GM19240 (cell line): ENCODE data around the gene ERC2.
A peak's percentile ranks its signal among the peaks of the same experiment; 100 is the strongest.

Experiments
- DNase-seq: peaks from one replicate; pipeline ENCODE4 v3.0.0; 2011; ENCODE audit warnings: low spot score; ENCODE audit not compliant: insufficient read length

Gene ERC2

DNA sequence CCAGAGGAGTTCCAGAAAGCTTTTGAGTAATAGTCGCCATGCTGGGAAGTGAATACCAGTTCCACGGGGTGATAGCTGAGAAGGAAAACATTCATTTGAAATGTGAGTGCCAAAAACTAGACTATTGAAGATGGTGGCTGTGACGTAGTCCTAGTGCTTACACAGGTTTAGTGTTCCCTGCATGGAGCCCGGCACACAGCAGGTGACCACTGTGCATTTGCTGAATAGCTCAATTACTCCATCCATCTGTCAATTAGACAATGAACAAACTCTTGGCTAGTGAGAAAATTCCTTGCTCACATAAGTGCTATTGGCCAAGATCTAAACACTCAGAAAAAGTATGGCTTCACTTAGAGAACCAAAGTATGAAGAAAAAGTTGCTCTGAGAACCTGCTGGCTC is 533.0 kb downstream of the ERC2 start:
- DNase-seq: no peak

- no peak for DNase-seq
Measured at GRCh38 chr3:55934771-55935170, 533.5 kb downstream of the ERC2 start.

DNA sequence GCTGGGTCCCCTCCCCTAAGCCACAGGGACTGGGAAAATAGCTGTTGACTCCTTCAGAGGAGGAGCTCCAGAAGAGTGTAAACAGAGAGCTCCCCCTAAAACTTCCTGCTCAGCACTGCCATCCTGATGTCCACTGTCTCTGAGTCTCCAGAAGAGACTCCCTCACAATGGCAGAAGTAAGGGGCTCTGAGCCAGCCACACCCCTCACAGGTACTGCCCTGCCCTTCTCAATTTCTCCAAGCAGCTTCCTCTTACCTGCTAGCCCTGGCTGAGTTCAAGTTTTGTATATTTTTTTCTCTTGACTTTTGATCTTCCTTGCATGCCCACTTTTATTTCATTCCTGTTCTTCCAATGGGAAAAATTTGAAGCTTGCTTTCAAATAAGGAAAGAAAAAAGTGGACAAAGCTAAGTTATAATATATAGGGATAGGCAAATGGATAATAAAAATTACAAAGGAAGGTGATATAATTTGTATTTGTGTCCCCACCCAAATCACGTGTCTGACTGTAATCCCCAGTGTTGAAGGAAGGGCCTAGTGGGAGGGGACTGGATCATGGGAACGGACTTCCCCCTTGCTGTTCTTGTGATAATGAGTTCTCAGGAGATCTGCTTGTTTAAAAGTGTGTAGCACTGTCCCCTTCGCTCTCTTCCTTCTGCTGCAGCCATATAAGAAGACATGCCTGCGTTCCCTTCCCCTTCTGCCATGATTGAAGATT is 539.0 kb downstream of the ERC2 start:
- DNase-seq: no peak

DNA sequence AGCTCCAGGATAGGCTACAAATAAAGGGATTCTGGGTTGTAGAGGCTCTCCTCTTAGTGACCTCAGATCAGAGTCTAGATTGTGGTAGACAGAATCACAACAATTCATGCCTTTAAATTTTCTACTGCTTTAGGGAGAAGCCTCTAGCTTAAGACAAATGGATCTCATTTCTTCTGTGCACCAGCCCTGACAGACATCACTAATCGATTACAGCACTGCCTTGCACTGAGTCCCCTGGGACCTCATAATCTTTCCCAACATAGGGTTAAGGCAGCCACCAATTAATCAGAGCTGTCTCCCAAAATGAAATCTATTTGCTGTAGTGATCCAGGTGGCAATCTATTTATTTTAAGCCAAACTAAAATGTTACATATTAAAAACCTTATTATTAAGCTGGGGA is 544.6 kb downstream of the ERC2 start:
- DNase-seq: no peak

DNA sequence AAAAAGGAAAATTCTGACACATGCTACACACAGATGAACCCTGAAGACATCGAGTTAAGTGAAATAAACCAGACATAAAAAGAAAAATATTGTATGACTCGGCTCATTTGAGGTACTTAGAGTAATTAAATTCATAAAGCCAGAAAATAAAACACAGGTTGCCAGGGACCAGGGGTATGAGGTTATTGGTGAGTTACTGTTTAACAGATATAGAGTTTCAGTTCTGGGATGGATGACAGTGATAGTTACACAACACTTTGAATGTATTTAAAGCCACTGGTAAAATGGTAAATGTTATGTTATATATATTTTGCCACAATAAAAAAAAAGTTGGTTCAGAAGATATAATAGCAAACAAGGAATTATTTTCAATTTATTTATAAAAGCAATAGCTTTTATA is 545.1 kb downstream of the ERC2 start:
- no peak for DNase-seq

DNA sequence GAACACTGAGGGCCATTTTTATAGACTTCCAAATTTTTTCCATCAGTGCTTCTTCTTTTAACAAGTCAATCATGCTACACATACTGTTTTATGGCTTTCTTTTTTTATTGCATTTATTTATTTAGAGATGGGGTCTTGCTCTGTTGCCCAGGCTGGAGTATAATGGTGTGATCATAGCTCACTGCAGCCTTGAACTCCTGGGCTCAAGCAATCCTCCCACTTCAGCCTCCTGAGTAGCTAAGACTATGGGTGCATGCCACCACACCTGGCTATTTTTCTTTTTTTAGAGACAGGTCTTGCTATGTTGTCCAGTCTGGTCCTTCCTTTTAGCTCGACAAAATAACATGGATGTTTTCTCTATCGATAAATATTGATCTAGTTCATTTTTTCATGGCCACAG is 555.4 kb downstream of the ERC2 start:
- DNase-seq: no peak

GRCh38 chr3:55911266-55911665 is 557.0 kb downstream of the ERC2 start:
- DNase-seq: no peak

DNA sequence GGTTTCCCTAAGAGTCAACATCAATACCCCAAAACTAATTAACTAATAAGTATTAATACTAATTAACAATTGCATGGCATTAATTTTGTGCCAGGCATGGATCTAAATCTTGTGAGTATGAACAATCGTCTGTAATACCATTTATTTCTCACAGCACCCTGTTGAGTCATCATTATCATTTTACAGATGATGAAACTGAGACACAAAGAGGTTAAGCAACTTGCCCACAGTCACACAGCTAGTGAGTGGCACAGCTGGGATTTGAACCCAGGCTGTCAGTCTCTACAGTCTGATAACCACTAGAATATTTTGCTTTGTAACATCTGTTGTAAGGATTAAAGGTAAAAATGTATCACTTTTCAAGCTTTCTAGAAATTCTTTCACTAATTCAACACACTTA is 557.7 kb downstream of the ERC2 start:
- DNase-seq: no peak

GRCh38 chr3:55909373-55909772 is 558.9 kb downstream of the ERC2 start:
- no peak for DNase-seq

DNA sequence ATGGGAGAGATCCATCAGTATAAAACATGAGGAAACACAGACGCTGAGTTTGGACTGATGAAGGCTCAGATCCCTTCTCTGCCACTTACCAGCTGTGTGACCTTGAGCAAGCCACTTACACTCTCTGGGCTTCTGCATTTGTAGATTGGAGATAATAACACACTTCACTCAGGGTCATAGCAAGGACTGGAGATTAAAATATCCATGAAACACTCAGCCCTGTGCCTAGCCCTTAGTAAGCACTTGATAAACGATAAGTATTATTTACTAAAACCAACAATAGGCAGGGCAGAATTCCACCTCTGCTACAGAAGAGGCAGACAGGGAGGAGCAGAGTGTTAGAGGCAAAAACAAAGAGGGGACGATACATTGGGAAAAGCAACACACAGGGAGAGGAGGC is 560.7 kb downstream of the ERC2 start:
- no peak for DNase-seq

- DNase-seq: no peak
Measured at GRCh38 chr3:55906896-55907295, 561.4 kb downstream of the ERC2 start.

- DNase-seq: no peak
Measured at GRCh38 chr3:55904716-55905115, 563.6 kb downstream of the ERC2 start.

DNA sequence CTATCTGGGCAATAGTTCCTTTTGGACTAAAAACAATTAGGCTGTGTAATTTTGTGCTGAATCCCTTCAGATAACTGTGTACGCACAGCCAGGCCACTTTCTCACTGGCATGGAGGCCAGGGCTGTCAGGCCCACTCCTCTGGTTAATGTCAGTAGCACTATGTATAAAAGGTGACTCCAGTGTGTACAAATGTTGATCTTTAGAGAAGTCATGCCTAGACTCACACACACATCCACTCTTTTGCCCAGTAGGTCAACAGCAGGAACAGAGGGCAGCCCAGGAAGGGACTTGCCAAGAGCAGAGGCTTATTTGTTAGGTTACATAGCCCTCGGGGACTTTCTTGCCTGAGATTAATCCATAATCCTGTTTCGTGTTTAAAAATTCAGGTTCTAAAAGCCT is 564.6 kb downstream of the ERC2 start:
- no peak for DNase-seq

DNA sequence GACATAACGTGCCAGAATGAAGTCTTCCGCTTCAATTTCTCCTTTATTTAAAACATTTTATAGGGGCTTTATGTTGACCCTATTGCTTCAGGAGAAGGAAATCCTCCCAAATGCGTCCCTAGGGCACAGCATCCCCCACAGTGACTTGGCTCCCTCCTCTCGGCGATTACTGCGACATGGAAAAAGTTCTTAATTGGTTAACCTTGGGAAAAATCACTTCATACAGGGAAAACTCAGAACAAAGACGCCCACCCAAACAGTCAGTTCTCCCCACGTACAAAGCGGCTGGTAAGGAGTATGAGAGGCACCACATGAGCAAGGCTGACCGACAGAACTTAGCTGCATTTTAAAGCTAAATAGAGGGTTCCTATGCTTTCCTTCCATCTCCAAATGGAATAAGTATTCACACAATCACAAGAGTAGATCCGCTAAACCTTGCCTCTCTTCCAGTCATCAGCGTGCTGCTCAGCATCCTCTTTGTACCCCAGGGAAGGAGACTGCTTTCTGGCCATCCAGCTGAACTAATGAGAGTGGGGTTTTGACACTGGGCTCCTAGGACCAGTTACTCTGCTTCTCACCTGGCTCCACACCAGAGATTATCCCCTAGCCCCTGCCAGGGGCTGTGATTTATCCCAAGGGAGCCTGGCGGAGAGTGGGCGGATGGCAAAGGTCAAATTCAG is 565.9 kb downstream of the ERC2 start:
- DNase-seq: no peak

- DNase-seq: peak; percentile 2
Measured at GRCh38 chr3:55899887-55900286, 568.4 kb downstream of the ERC2 start.

DNA sequence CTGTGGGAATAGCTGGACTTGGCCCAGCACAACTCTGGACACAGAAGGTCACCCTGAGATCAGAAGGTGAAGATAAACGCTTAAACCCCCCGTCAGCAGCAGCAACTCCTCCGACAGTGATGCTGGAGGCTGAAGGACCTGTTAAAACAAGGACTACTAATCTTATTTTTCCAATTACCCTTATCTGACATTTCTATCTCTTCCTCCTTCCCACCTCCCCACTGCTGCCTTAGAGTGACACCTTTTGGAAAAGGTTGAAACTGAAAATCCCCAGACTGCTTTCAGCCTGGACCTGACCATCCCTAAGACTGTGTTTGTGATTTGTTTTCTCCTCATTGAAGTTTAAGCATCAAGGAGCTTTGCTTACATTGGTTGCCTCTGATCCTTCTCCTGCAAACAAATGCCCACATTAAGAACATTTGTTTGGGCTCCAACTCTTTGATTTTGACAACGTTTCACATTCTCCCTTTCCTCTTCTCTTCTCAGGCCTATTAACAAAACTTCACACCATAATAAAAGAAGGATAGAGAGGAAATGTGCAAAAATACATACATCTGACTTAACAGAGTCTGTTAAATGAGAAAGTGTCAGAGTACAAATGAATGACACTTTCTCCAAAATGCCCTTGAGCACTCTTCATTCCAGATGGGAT is 570.6 kb downstream of the ERC2 start:
- DNase-seq: no peak

DNA sequence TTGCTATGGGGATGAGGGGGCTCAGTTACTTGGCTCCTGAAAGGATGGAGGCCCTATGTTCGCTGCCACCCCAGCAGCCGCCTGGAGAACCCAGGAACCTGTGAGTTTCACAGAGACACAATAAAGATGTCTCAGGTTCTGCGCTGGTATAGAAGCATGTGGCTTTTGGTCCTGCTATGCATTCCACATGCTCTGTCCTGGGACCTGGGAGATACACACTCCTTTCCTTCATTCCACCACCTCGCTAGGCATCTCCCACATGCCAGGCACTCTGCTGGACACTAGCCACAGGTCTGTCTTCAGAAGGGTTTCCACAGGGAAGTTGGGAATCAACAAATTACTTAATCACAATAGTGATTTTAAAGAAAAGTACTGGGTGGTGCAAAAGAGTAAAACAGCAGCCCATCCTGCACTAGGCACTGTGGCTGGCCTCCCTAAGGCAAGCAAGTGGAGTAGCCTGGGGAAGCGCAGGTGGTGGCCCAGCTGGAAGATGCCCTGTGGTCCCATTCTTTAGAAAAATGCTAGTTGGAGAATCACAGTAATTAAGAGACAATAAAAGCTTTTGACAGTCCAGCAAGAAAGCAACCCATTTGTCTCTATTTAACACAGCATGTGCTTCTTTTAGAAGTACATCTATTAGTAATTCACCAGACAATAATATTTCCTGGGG is 572.2 kb downstream of the ERC2 start:
- DNase-seq: no peak

DNA sequence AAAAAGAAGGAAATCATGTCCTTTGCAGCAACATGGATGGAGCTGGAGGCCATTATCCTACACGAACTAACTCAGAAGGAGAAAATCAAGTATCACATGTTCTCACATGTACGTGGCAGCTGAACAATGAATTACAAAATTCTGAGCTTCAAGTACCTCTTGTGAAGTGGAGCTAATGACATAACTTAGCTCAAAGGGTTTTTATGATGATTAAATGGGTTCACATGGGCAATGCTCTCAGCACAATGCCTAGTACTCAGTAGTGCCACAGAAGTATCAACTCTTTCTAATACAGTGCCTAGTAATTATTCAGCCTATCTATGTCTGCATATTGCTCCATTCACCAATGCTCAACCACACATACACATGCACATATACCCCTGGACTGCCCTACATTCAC is 573.7 kb downstream of the ERC2 start:
- DNase-seq: no peak

DNA sequence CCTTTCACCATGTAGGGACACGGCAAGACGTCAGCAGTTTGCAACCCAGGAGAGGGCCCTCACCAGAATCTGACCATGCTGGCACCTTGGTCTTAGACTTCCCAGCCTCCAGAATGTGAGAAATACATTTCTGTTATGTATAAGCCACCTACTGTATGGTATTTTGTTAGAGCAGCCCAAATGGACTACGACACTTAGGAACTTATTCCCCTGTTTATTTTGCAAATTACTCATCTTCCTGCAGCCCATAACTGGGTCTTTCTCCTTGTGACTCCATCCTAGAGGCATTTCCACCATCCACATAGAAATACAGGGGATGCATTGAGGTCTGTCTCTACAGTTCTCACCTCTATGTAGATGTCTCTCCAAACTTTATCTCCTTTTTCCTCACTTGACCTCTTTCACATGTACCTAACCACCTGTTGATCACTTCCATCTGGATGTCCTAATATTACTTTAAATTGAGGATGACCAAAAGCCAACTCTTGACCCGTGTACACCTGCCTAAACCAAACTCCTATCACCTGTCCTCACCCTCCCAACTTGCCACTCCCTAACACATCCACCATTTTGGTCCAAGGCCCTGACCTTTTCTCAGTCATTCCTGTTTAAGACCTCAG is 575.1 kb downstream of the ERC2 start:
- no peak for DNase-seq

DNA sequence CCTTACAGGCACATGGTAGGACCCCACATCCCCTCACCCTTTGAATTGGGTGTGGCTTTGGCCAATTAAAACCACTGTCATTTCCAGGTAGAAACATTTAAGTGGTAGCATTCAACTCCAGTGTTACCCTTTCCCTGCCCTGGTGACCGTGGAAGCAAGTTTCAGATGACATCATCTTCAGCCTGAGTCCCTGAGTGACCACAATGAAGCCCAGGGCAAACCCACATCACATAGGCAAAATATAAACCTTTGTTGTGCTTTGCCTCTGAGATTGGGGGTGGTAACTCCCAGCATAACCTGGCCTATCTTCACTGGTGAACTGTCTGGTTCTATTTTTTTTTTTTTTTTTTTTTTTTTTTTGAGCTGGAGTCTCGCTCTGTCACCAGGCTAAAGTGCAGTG is 577.2 kb downstream of the ERC2 start:
- DNase-seq: no peak

GRCh38 chr3:55888282-55888885 is 579.9 kb downstream of the ERC2 start:
- DNase-seq: no peak
